ENCODE results near the gene SCN4A. TPM values are rescaled to one million over a fixed set of nuclear protein-coding genes. Genes with fewer than 3 reads are reported as not detected.

Gene SCN4A
- polyA plus RNA-seq, 2 of the 4 experiments (the other 2 are of a cell fraction) = 0.03 to 0.06 TPM

DNA sequence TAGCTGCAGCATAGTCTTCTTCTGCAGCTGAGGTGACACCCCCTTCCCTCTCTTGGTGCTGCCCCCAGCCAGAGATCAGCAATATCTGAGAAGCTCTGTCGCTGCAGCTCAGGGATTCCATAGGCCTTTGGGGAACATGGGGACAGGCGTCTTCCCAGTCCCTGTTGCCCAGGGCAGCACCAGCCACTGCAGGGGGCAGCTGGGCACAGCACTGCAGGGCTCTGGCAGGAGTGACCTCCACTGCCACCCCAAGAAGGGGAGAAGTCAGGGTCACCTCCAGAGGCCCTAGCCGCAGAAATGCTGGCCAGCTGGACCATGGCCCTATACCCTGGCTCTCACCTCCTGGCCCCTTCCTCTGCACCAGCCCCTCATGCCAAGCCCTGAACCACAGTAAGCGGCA lies 16.9 kb downstream of the SCN4A start:
- no peak overlapping the region for H3K4me3 ChIP-seq
- ChIA-PET POLR2A (no interaction called here), CTCF (interaction anchor here (0.9 to 10.0 kb wide), 12 partner anchors 9 to 178 kb away, joined by 3 to 105 read pairs (median 8); partner anchors contain the start of genes CD79B and GH1)
- H3K9me3 ChIP-seq = no peaks in the 10 kb centered on the region
- ATAC-seq (no peak), FAIRE-seq (no peak), DNase-seq (ENCODE audit: low read depth in 1 of 2, low spot score in 1 of 2) (no peak)
- no peak overlapping the region for H3K27ac ChIP-seq
- H3K4me1 ChIP-seq = peaks cover under 1% of the 10 kb centered on the region; the same call in 1 of the 3 replicates
- 85% methylated on average over 4 of the region's 4 CpGs for whole genome bisulfite sequencing (ENCODE audit: missing lambda C conversion rate)
- H3K4me2 ChIP-seq = no peak overlapping the region
- TF ChIP-seq PHF8 (IDR thresholded peaks at IDR 0.05; ENCODE audit: borderline replicate concordance, low read depth) = no peak
- TF ChIP-seq CBX2 (IDR thresholded peaks at IDR 0.05; ENCODE audit: borderline replicate concordance, low read depth) = no peak
- TF ChIP-seq NFE2L2 (conservative IDR thresholded peaks at IDR 0.05; ENCODE audit: low read length) = no peak
- TF ChIP-seq ATOH8 (CRISPR knock-in tag; IDR thresholded peaks at IDR 0.05; ENCODE audit: low read depth) = no peak
- no peak for TF ChIP-seq HDAC2 (IDR thresholded peaks at IDR 0.05)
- TF ChIP-seq HEYL (CRISPR knock-in tag; IDR thresholded peaks at IDR 0.05) = no peak
- no peak for TF ChIP-seq NPAS2 (CRISPR knock-in tag; IDR thresholded peaks at IDR 0.05; ENCODE audit: borderline replicate concordance)

GRCh38 chr17:63955232-63955631 lies 17.5 kb downstream of the SCN4A start:
- CTCF ChIA-PET = interaction anchor here (1.0 to 10.0 kb wide), 11 partner anchors 9 to 178 kb away, joined by 3 to 105 read pairs (median 9); partner anchors contain the start of genes CD79B and GH1
- WGBS (ENCODE audit: missing lambda C conversion rate) = 65% methylated on average over 11 of the region's 11 CpGs
- H3K4me2 ChIP-seq = no peak overlapping the region
- H3K4me3 ChIP-seq = no peak overlapping the region
- ATAC-seq (no peak), DNase-seq (ENCODE audit: low read depth in 1 of 2, low spot score in 1 of 2) (no peak), FAIRE-seq (no peak)
- no peak overlapping the region for H3K27ac ChIP-seq
- no peaks in the 10 kb centered on the region for H3K4me1 ChIP-seq
- no peak for TF ChIP-seq HEYL (CRISPR knock-in tag; IDR thresholded peaks at IDR 0.05)
- TF ChIP-seq KDM1A (IDR thresholded peaks at IDR 0.05; ENCODE audit: low read depth) = peak; percentile 85; the same call in 1 of the 2 replicates
- TF ChIP-seq, protein P1, sequence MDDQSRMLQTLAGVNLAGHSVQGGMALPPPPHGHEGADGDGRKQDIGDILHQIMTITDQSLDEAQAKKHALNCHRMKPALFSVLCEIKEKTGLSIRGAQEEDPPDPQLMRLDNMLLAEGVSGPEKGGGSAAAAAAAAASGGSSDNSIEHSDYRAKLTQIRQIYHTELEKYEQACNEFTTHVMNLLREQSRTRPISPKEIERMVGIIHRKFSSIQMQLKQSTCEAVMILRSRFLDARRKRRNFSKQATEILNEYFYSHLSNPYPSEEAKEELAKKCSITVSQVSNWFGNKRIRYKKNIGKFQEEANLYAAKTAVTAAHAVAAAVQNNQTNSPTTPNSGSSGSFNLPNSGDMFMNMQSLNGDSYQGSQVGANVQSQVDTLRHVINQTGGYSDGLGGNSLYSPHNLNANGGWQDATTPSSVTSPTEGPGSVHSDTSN (IDR thresholded peaks at IDR 0.05) = no peak
- TF ChIP-seq MAFK (IDR thresholded peaks at IDR 0.05; ENCODE audit: partially characterized antibody) = no peak
- POLR2A ChIA-PET = no interaction called here
- H3K9me3 ChIP-seq = no peaks in the 10 kb centered on the region

DNA sequence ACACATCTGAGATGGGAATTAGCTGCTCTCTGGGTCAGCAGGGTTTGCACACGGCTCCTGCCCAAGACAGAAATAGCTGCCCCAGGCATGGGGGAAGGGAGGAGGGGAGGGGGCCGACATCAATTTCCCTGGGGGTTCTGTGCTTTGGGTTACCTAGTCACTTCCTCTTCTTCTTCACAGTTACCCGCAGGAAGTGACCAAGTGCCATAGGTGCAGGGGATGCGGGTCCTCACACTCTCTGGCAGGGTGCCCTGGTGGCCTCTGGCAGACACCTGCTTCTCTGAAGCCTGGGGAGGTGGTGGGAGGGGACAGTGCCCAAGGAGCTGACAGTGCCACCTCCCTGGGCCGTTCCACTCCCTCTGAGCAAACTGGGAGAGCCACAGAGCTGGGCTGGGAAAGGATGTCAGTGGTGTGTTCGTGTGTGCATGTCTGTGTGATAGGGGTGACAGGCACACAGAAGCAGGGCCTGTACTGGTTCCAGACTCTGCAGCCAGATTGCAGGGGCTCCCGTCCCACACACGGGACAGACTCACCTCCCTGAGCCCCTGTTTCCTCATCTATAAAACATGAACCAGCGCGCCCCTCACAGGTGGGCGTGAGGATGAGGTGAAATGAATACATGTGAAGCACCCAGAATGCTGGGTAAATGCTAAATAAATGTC lies 18.2 kb downstream of the SCN4A start:
- Histone ChIP-seq H3K9me3 (no peaks in the 10 kb centered on the region), H3K4me2 (no peak overlapping the region), H3K4me1 (no peaks in the 10 kb centered on the region), H3K27ac (no peak overlapping the region), H3K4me3 (no peak overlapping the region)
- WGBS (ENCODE audit: missing lambda C conversion rate) = 52% methylated on average over 11 of the region's 11 CpGs
- ChIA-PET POLR2A (no interaction called here), CTCF (interaction anchor here (1.0 to 10.0 kb wide), 13 partner anchors 8 to 179 kb away, joined by 3 to 105 read pairs (median 9); partner anchors contain the start of genes CD79B, CSHL1 and GH1)
- TF ChIP-seq NPAS2 (CRISPR knock-in tag; IDR thresholded peaks at IDR 0.05; ENCODE audit: borderline replicate concordance) (no peak), GATA3 (IDR thresholded peaks at IDR 0.05; ENCODE audit: borderline replicate concordance) (no peak), RARB (CRISPR knock-in tag; IDR thresholded peaks at IDR 0.05) (no peak), MAZ (IDR thresholded peaks at IDR 0.05; ENCODE audit: borderline replicate concordance, low read depth, low read length) (no peak)
- TF ChIP-seq, protein P1 (IDR thresholded peaks at IDR 0.05) = no peak
- DNase-seq (ENCODE audit: low read depth in 1 of 2, low spot score in 1 of 2) (no peak), FAIRE-seq (no peak), ATAC-seq (peak; percentile 6 to 26; a peak in 1 of 6 replicates)
